GM12878 (cell line): ENCODE results near the gene SORT1. TPM values are rescaled to one million over a fixed set of nuclear protein-coding genes. Genes with fewer than 3 reads are reported as not detected.

ENCODE experiments used
- ATAC-seq: fragments of 200-7000 bp; cut with Tn5 transposase; 3 replicates; pipeline ENCODE4 v1.9.1; 2020; ENCODE audit warnings: mild to moderate bottlenecking, moderate library complexity
- BruUV-seq: library from RNA; stranded (reverse); fragments of 400-500 nt; replicated peaks from 2 replicates; lab custom pipeline; 2021; lab: Mats Ljungman, UMichigan
- CTCF ChIA-PET: fragments of 300-600 bp; sonication (Branson Sonifier 250); formaldehyde crosslinking; extraction: SDS; loops from one replicate; lab custom pipeline; 2021; ENCODE audit warnings: inconsistent platforms; lab: Yijun Ruan, JAX
- POLR2A ChIA-PET: fragments of 350-600 bp; formaldehyde crosslinking; extraction: SDS; loops from one replicate; lab custom pipeline; 2021; ENCODE audit warnings: inconsistent platforms; lab: Charles Lee
- RAD21 ChIA-PET: fragments of 300-600 bp; sonication (Branson Sonifier 250); formaldehyde crosslinking; loops from one replicate; lab custom pipeline; 2023; ENCODE audit warnings: antibody characterized with exemption; ENCODE audit not compliant: unreplicated experiment; lab: Charles Lee
- SMC1A ChIA-PET: fragments of 300-600 bp; sonication (Branson Sonifier 250); formaldehyde crosslinking; loops from one replicate; lab custom pipeline; 2023; ENCODE audit not compliant: unreplicated experiment, uncharacterized antibody; lab: Charles Lee
- DNase-seq: peaks from one replicate; pipeline ENCODE4 v3.0.0-alpha.2; 2011; ENCODE audit warnings: low read depth, low spot score
- FAIRE-seq: peaks from 3 replicates; lab custom pipeline; 2011; peaks lifted over from hg19 to GRCh38; lab: Jason Lieb, UNC
- H2AFZ ChIP-seq: 2 replicates; pipeline ENCODE4 v1.6.0; 2011; ENCODE audit warnings: low read depth, low read length, control low read depth; ENCODE audit not compliant: control insufficient read depth
- H3K27ac ChIP-seq: 2 replicates; pipeline ENCODE4 v1.5.1; 2011; ENCODE audit warnings: control low read depth; ENCODE audit not compliant: control insufficient read depth, insufficient read depth
- H3K27me3 ChIP-seq, 2 experiments: replicated peaks in 1 of 2; 2 replicates each; pipeline versions ENCODE4 v1.6.0 to v1.6.1; 2011; ENCODE audit warnings: low read length in 1 of 2; ENCODE audit not compliant: control insufficient read depth in 2 of 2, insufficient read depth in 2 of 2
- H3K36me3 ChIP-seq, 2 experiments: 2 replicates each; pipeline ENCODE4 v1.5.1; 2011; ENCODE audit warnings: low read length in 1 of 2; ENCODE audit not compliant: control insufficient read depth in 2 of 2, insufficient read depth in 2 of 2
- H3K4me1 ChIP-seq: 2 replicates; pipeline ENCODE4 v1.6.1; 2011; ENCODE audit warnings: mild to moderate bottlenecking, low read length, moderate library complexity, mixed read lengths; ENCODE audit not compliant: control insufficient read depth, insufficient read depth
- H3K4me2 ChIP-seq: 2 replicates; pipeline ENCODE4 v1.6.0; 2011; ENCODE audit warnings: control low read depth; ENCODE audit not compliant: control insufficient read depth, insufficient read depth
- H3K4me3 ChIP-seq: fragments of 200-600 bp; sonication (generic); 2 replicates; pipeline ENCODE4 v1.5.1; 2016
- H3K79me2 ChIP-seq: 2 replicates; pipeline ENCODE4 v1.6.0; 2011; ENCODE audit warnings: low read length; ENCODE audit not compliant: control insufficient read depth, insufficient read depth
- H3K9ac ChIP-seq: 2 replicates; pipeline ENCODE4 v1.8.0; 2011; ENCODE audit warnings: low read length, control low read depth, mixed read lengths; ENCODE audit not compliant: control insufficient read depth, insufficient read depth
- H3K9me3 ChIP-seq: replicated peaks from 3 replicates; pipeline ENCODE4 v1.5.1; 2011; ENCODE audit warnings: mild to moderate bottlenecking, low read length; ENCODE audit not compliant: control insufficient read depth, insufficient read depth
- H4K20me1 ChIP-seq: 2 replicates; pipeline ENCODE4 v1.6.0; 2011; ENCODE audit not compliant: control insufficient read depth, insufficient read depth
- ESRRA ChIP-seq: IDR thresholded peaks from 2 replicates; pipeline ENCODE4 v1.6.1; 2012; ENCODE audit warnings: mild to moderate bottlenecking, low read length, improper control_type of control experiment
- GABPA ChIP-seq: IDR thresholded peaks from 2 replicates; pipeline ENCODE4 v1.6.1; 2014; ENCODE audit warnings: antibody characterized with exemption, low read depth, mild to moderate bottlenecking, inconsistent platforms
- MLLT1 ChIP-seq: fragments of 450-650 bp; IDR thresholded peaks from 2 replicates; pipeline ENCODE4 v1.6.1; 2016; ENCODE audit warnings: mild to moderate bottlenecking
- PRDM15 ChIP-seq: fragments of 450-650 bp; formaldehyde crosslinking; IDR thresholded peaks from 2 replicates; pipeline ENCODE4 v1.4.0; 2020; ENCODE audit warnings: mild to moderate bottlenecking, moderate library complexity
- SMC3 ChIP-seq: IDR thresholded peaks from 2 replicates; pipeline ENCODE4 v1.6.1; 2011; ENCODE audit warnings: low read length, improper control_type of control experiment, borderline replicate concordance
- TBL1XR1 ChIP-seq: IDR thresholded peaks from 2 replicates; pipeline ENCODE4 v1.6.1; 2012; ENCODE audit warnings: low read depth, low read length, improper control_type of control experiment
- ZNF622 ChIP-seq: fragments of 450-650 bp; IDR thresholded peaks from 2 replicates; pipeline ENCODE4 v1.6.1; 2017; ENCODE audit warnings: mild to moderate bottlenecking, inconsistent platforms
- WGBS: methylation state at CpG from one replicate; pipeline ENCODE4 v1.1.6; 2016; ENCODE audit warnings: low lambda C conversion rate; ENCODE audit not compliant: insufficient replicate concordance, insufficient coverage; ENCODE audit errors: missing lambda C conversion rate; 5-methylcytosine and 5-hydroxymethylcytosine counted together
- in situ Hi-C: fragments of 300-500 bp; cut with MboI; formaldehyde crosslinking; loops from 9 replicates; pipeline ENCODE4 v1.14.3; 2018; ENCODE audit warnings: mixed read lengths
- intact Hi-C: fragments of 100-400 bp; cut with micrococcal nuclease; formaldehyde crosslinking; loops from one replicate; pipeline ENCODE4 v1.14.2; 2022; ENCODE audit not compliant: unreplicated experiment
- polyA plus RNA-seq, 11 experiments: library from polyadenylated mRNA; depleted of rRNA in 4 of 11; unstranded in 6 of 11; stranded (reverse) in 5 of 11; fragments of >200 nt; fragmentation: Nextera tagmentation in 4 of 11; fragmentation: Illumina TruSeq in 1 of 11; extraction: Ambion mirVana in 4 of 11; extraction: Trizol in 1 of 11; gene quantifications; 1 replicate in 1 of 11; 2 replicates in 10 of 11; pipeline versions ENCODE4 v1.2.1 to v1.2.3, GENCODE V29; 2011 to 2016; ENCODE audit warnings: inconsistent platforms in 2 of 11, missing spikeins in 2 of 11, low read depth in 1 of 11
- total RNA-seq, 4 experiments: library from RNA; depleted of rRNA in 3 of 4; stranded (reverse); fragments of >200 nt in 3 of 4; fragmentation: Illumina TruSeq in 1 of 4; extraction: Trizol in 1 of 4; gene quantifications; 2 replicates each; pipeline versions ENCODE4 v1.2.1 to v1.2.3, GENCODE V29; 2013 to 2021

Gene SORT1
- total and polyA plus RNA-seq, 10 of the 15 experiments (the other 5 are each of a cell fraction or from before 2014, with no cell fraction given): 0.06 to 1.9 (median 0.33) TPM; not detected in 1

- ChIA-PET CTCF (no interaction called here), POLR2A (no interaction called here), SMC1A (interaction anchor here (0.7 kb wide), 1 partner anchor 37 kb away, joined by 3 read pairs; no protein-coding TSS in a partner anchor), RAD21 (no interaction called here)
- ATAC-seq (no peak), DNase-seq (no peak), FAIRE-seq (no peak)
- WGBS: 100% methylated on average over 1 of the region's 1 CpG
- no peak overlapping the region for H3K27ac ChIP-seq
- H3K9ac ChIP-seq: no peak overlapping the region
- no peak overlapping the region for H3K4me2 ChIP-seq
- TF ChIP-seq TBL1XR1: no peak
- no peak for TF ChIP-seq GABPA
- TF ChIP-seq ESRRA: no peak
- no peak for TF ChIP-seq MLLT1
- no peak for TF ChIP-seq SMC3
- TF ChIP-seq ZNF622: no peak
- TF ChIP-seq PRDM15 (CRISPR knock-in tag): no peak
- BruUV-seq: no TSS peak
- H3K36me3 ChIP-seq: no peaks in the 10 kb centered on the region
- intact Hi-C loops: no loop called here
- H3K4me1 ChIP-seq: no peaks in the 10 kb centered on the region
- no peak overlapping the region for H3K4me3 ChIP-seq
- no peaks in the 10 kb centered on the region for H3K9me3 ChIP-seq
- H3K79me2 ChIP-seq: no peaks in the 10 kb centered on the region
- in situ Hi-C loops: no loop called here
- H3K27me3 ChIP-seq: peaks cover 0 to 1% of the 10 kb centered on the region in 2 experiments; a peak in 2 of 4 replicates
- no peak overlapping the region for H2AFZ ChIP-seq
- H4K20me1 ChIP-seq: no peaks in the 10 kb centered on the region
These were observed 82.9 kb downstream of the SORT1 start for GRCh38 chr1:109314795-109315194.
